WTC11 (cell line): Measurements from ENCODE around the gene PPP1R1B.

Experiments
- GABPB1 ChIP-seq: sonication (generic); formaldehyde crosslinking; IDR thresholded peaks from 2 replicates; pipeline ENCODE4 v1.8.1; 2023; ENCODE audit warnings: mild to moderate bottlenecking, missing genetic modification reagents
- SMAD3 ChIP-seq: sonication (generic); formaldehyde crosslinking; IDR thresholded peaks from 2 replicates; pipeline ENCODE4 v1.8.0; 2022; ENCODE audit warnings: missing genetic modification reagents, mild to moderate bottlenecking, borderline replicate concordance
- SP1 ChIP-seq: sonication (generic); formaldehyde crosslinking; conservative IDR thresholded peaks from 2 replicates; pipeline ENCODE4 v1.8.1; 2022; ENCODE audit warnings: missing genetic modification reagents
- TP53 ChIP-seq: sonication (generic); formaldehyde crosslinking; IDR thresholded peaks from 2 replicates; pipeline ENCODE4 v1.8.1; 2023; ENCODE audit warnings: mild to moderate bottlenecking, missing genetic modification reagents
- TF ChIP-seq, protein P1 (sequence below): fragments of 200-600 bp; IDR thresholded peaks from 2 replicates; pipeline ENCODE4 v1.8.0; 2022; ENCODE audit warnings: antibody characterized with exemption

DNA sequence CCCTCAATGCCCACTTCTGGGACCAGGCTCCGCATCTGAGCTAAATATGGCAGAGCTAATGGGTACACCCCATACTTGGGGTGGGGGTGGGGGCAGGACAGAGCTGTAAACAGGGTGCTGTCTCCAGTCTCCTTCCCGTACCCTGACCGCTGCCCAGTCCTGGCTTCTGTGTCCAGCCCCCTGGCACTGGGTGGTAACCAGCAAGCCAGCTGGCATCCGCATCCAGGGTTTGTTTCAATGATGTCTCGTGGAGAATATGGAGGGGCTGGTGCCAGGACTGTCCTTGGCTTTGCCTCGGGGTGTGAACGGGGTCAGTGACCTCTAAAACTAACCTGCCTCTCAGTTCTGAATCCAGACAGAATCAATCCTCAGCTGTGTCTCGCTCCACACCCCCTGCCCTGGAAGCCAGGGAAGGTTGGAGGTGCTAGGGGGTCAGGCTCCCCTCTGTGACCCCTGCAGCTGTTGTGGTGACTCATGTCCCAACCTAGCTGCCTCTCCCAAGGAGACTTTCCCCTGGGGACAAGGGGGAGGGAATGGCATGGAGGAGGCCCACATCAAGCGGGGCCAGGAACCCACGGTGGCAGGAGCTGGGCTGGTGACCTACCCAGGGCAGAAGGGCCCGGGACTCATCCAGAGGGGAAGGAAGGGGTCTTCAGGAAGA lies 40.0 kb downstream of the PPP1R1B start:
- TF ChIP-seq, protein P1, sequence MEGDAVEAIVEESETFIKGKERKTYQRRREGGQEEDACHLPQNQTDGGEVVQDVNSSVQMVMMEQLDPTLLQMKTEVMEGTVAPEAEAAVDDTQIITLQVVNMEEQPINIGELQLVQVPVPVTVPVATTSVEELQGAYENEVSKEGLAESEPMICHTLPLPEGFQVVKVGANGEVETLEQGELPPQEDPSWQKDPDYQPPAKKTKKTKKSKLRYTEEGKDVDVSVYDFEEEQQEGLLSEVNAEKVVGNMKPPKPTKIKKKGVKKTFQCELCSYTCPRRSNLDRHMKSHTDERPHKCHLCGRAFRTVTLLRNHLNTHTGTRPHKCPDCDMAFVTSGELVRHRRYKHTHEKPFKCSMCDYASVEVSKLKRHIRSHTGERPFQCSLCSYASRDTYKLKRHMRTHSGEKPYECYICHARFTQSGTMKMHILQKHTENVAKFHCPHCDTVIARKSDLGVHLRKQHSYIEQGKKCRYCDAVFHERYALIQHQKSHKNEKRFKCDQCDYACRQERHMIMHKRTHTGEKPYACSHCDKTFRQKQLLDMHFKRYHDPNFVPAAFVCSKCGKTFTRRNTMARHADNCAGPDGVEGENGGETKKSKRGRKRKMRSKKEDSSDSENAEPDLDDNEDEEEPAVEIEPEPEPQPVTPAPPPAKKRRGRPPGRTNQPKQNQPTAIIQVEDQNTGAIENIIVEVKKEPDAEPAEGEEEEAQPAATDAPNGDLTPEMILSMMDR = no peak
- TF ChIP-seq TP53 (CRISPR knock-in tag) (no peak), GABPB1 (CRISPR knock-in tag) (no peak), SP1 (no peak), SMAD3 (CRISPR knock-in tag) (no peak)
